ENCODE data around the gene TRMT61A.

Gene TRMT61A

GRCh38 chr14:103499709-103500108 is 29.3 kb upstream of the TRMT61A start:
- no peaks in the 10 kb centered on the region for H3K27me3 ChIP-seq (ENCODE audit: low read depth, low read length)
- no peak overlapping the region for H3K27ac ChIP-seq (ENCODE audit: low read length)
- H3K4me1 ChIP-seq (ENCODE audit: control insufficient read depth in 1 of 2, insufficient read depth in 2 of 2, low read length in 2 of 2) = peaks cover 0 to 4% of the 10 kb centered on the region in 2 donors
- H3K9me3 ChIP-seq (ENCODE audit: control insufficient read depth in 1 of 2, low read length in 2 of 2) = no peaks in the 10 kb centered on the region
- H3K36me3 ChIP-seq (ENCODE audit: control insufficient read depth in 1 of 2, insufficient read depth in 2 of 2, low read length in 2 of 2) = peaks cover 44 to 53% of the 10 kb centered on the region in 2 donors
- H3K4me3 ChIP-seq (ENCODE audit: low read depth in 1 of 2, low read length in 2 of 2) = no peak overlapping the region

- H3K9me3 ChIP-seq (ENCODE audit: control insufficient read depth in 1 of 2, low read length in 2 of 2) = no peaks in the 10 kb centered on the region
- H3K4me1 ChIP-seq (ENCODE audit: control insufficient read depth in 1 of 2, insufficient read depth in 2 of 2, low read length in 2 of 2) = peaks cover 0 to 4% of the 10 kb centered on the region in 2 donors
- H3K36me3 ChIP-seq (ENCODE audit: control insufficient read depth in 1 of 2, insufficient read depth in 2 of 2, low read length in 2 of 2) = peaks cover 48 to 54% of the 10 kb centered on the region in 2 donors
- H3K27ac ChIP-seq (ENCODE audit: low read length) = no peak overlapping the region
- H3K27me3 ChIP-seq (ENCODE audit: low read depth, low read length) = no peaks in the 10 kb centered on the region
- no peak overlapping the region for H3K4me3 ChIP-seq (ENCODE audit: low read depth in 1 of 2, low read length in 2 of 2)
Measured at GRCh38 chr14:103500148-103500990, 28.6 kb upstream of the TRMT61A start.

- Histone ChIP-seq H3K27me3 (ENCODE audit: low read depth, low read length) (no peaks in the 10 kb centered on the region), H3K36me3 (ENCODE audit: control insufficient read depth in 1 of 2, insufficient read depth in 2 of 2, low read length in 2 of 2) (peaks cover 43 to 52% of the 10 kb centered on the region in 2 donors), H3K4me1 (ENCODE audit: control insufficient read depth in 1 of 2, insufficient read depth in 2 of 2, low read length in 2 of 2) (peaks cover 0 to 4% of the 10 kb centered on the region in 2 donors), H3K27ac (ENCODE audit: low read length) (no peak overlapping the region), H3K9me3 (ENCODE audit: control insufficient read depth in 1 of 2, low read length in 2 of 2) (no peaks in the 10 kb centered on the region), H3K4me3 (ENCODE audit: low read depth in 1 of 2, low read length in 2 of 2) (no peak overlapping the region)
Measured at GRCh38 chr14:103501041-103501870, 27.7 kb upstream of the TRMT61A start.

- Histone ChIP-seq H3K9me3 (ENCODE audit: control insufficient read depth in 1 of 2, low read length in 2 of 2) (no peaks in the 10 kb centered on the region), H3K36me3 (ENCODE audit: control insufficient read depth in 1 of 2, insufficient read depth in 2 of 2, low read length in 2 of 2) (peaks cover 43 to 52% of the 10 kb centered on the region in 2 donors), H3K27me3 (ENCODE audit: low read depth, low read length) (no peaks in the 10 kb centered on the region), H3K27ac (ENCODE audit: low read length) (no peak overlapping the region), H3K4me1 (ENCODE audit: control insufficient read depth in 1 of 2, insufficient read depth in 2 of 2, low read length in 2 of 2) (peaks cover 0 to 4% of the 10 kb centered on the region in 2 donors), H3K4me3 (ENCODE audit: low read depth in 1 of 2, low read length in 2 of 2) (no peak overlapping the region)
Measured at GRCh38 chr14:103501921-103502669, 26.9 kb upstream of the TRMT61A start.

GRCh38 chr14:103502877-103503276 is 26.1 kb upstream of the TRMT61A start:
- no peak overlapping the region for H3K4me3 ChIP-seq (ENCODE audit: low read depth in 1 of 2, low read length in 2 of 2)
- peaks cover 47 to 56% of the 10 kb centered on the region in 2 donors for H3K36me3 ChIP-seq (ENCODE audit: control insufficient read depth in 1 of 2, insufficient read depth in 2 of 2, low read length in 2 of 2)
- H3K27me3 ChIP-seq (ENCODE audit: low read depth, low read length) = no peaks in the 10 kb centered on the region
- H3K27ac ChIP-seq (ENCODE audit: low read length) = no peak overlapping the region
- H3K4me1 ChIP-seq (ENCODE audit: control insufficient read depth in 1 of 2, insufficient read depth in 2 of 2, low read length in 2 of 2) = peaks cover 0 to 4% of the 10 kb centered on the region in 2 donors
- no peaks in the 10 kb centered on the region for H3K9me3 ChIP-seq (ENCODE audit: control insufficient read depth in 1 of 2, low read length in 2 of 2)

GRCh38 chr14:103503296-103503695 is 25.7 kb upstream of the TRMT61A start:
- H3K27me3 ChIP-seq (ENCODE audit: low read depth, low read length) = no peaks in the 10 kb centered on the region
- no peak overlapping the region for H3K27ac ChIP-seq (ENCODE audit: low read length)
- H3K4me1 ChIP-seq (ENCODE audit: control insufficient read depth in 1 of 2, insufficient read depth in 2 of 2, low read length in 2 of 2) = peaks cover 0 to 4% of the 10 kb centered on the region in 2 donors
- H3K4me3 ChIP-seq (ENCODE audit: low read depth in 1 of 2, low read length in 2 of 2) = no peak overlapping the region
- no peaks in the 10 kb centered on the region for H3K9me3 ChIP-seq (ENCODE audit: control insufficient read depth in 1 of 2, low read length in 2 of 2)
- peaks cover 47 to 56% of the 10 kb centered on the region in 2 donors for H3K36me3 ChIP-seq (ENCODE audit: control insufficient read depth in 1 of 2, insufficient read depth in 2 of 2, low read length in 2 of 2)

GRCh38 chr14:103504991-103505565 is 23.9 kb upstream of the TRMT61A start:
- H3K4me1 ChIP-seq (ENCODE audit: control insufficient read depth in 1 of 2, insufficient read depth in 2 of 2, low read length in 2 of 2) = peaks cover 0 to 4% of the 10 kb centered on the region in 2 donors
- peaks cover 43 to 62% of the 10 kb centered on the region in 2 donors for H3K36me3 ChIP-seq (ENCODE audit: control insufficient read depth in 1 of 2, insufficient read depth in 2 of 2, low read length in 2 of 2)
- no peak overlapping the region for H3K27ac ChIP-seq (ENCODE audit: low read length)
- H3K27me3 ChIP-seq (ENCODE audit: low read depth, low read length) = no peaks in the 10 kb centered on the region
- no peaks in the 10 kb centered on the region for H3K9me3 ChIP-seq (ENCODE audit: control insufficient read depth in 1 of 2, low read length in 2 of 2)
- H3K4me3 ChIP-seq (ENCODE audit: low read depth in 1 of 2, low read length in 2 of 2) = no peak overlapping the region

GRCh38 chr14:103507751-103508150 is 21.2 kb upstream of the TRMT61A start:
- Histone ChIP-seq H3K27me3 (ENCODE audit: low read depth, low read length) (no peaks in the 10 kb centered on the region), H3K9me3 (ENCODE audit: control insufficient read depth in 1 of 2, low read length in 2 of 2) (no peaks in the 10 kb centered on the region), H3K4me3 (ENCODE audit: low read depth in 1 of 2, low read length in 2 of 2) (no peak overlapping the region), H3K27ac (ENCODE audit: low read length) (no peak overlapping the region), H3K36me3 (ENCODE audit: control insufficient read depth in 1 of 2, insufficient read depth in 2 of 2, low read length in 2 of 2) (peaks cover 27 to 47% of the 10 kb centered on the region in 2 donors), H3K4me1 (ENCODE audit: control insufficient read depth in 1 of 2, insufficient read depth in 2 of 2, low read length in 2 of 2) (peaks cover 0 to 6% of the 10 kb centered on the region in 2 donors)

GRCh38 chr14:103508521-103509329 is 20.3 kb upstream of the TRMT61A start:
- Histone ChIP-seq H3K27me3 (ENCODE audit: low read depth, low read length) (no peaks in the 10 kb centered on the region), H3K27ac (ENCODE audit: low read length) (no peak overlapping the region), H3K4me3 (ENCODE audit: low read depth in 1 of 2, low read length in 2 of 2) (no peak overlapping the region), H3K9me3 (ENCODE audit: control insufficient read depth in 1 of 2, low read length in 2 of 2) (no peaks in the 10 kb centered on the region), H3K36me3 (ENCODE audit: control insufficient read depth in 1 of 2, insufficient read depth in 2 of 2, low read length in 2 of 2) (peaks cover 18 to 37% of the 10 kb centered on the region in 2 donors), H3K4me1 (ENCODE audit: control insufficient read depth in 1 of 2, insufficient read depth in 2 of 2, low read length in 2 of 2) (peaks cover 0 to 15% of the 10 kb centered on the region in 2 donors)
